Lung (tissue), 12 donors: ENCODE results near the gene USH2A. TPM values are rescaled to one million over a fixed set of nuclear protein-coding genes. Genes with fewer than 3 reads are reported as not detected.
A peak's percentile ranks its signal among the peaks of the same experiment; 100 is the strongest.

Experiments
- ATAC-seq: fragments of 200-7000 bp; cut with Tn5 transposase; one replicate; pipeline ENCODE4 v1.9.1; 2020; ENCODE audit warnings: moderate number of reproducible peaks; ENCODE audit not compliant: insufficient read depth, low FRiP score
- DNase-seq, 3 donors: peaks; one replicate each; pipeline ENCODE4 v3.0.0-alpha.2; 2013 to 2017
- H3K27ac ChIP-seq, 2 donors: one replicate each; pipeline ENCODE4 v1.5.1; 2013; ENCODE audit warnings: mild to moderate bottlenecking in 2 of 2, moderate library complexity in 2 of 2, control low read depth in 1 of 2, inconsistent platforms in 1 of 2, low read depth in 1 of 2, low read length in 1 of 2
- H3K27me3 ChIP-seq, 3 donors: one replicate each; pipeline ENCODE4 v1.5.1; 2013; ENCODE audit warnings: low read length in 2 of 3; ENCODE audit not compliant: control insufficient read depth in 3 of 3, insufficient read depth in 3 of 3
- H3K36me3 ChIP-seq, 4 donors: one replicate each; pipeline ENCODE4 v1.5.1; 2013; ENCODE audit warnings: low read length in 4 of 4, mild to moderate bottlenecking in 1 of 4, moderate library complexity in 1 of 4; ENCODE audit not compliant: control insufficient read depth in 4 of 4, insufficient read depth in 4 of 4
- H3K4me1 ChIP-seq, 5 donors: one replicate each; pipeline ENCODE4 v1.5.1; 2013; ENCODE audit warnings: low read length in 5 of 5, mild to moderate bottlenecking in 2 of 5, moderate library complexity in 1 of 5; ENCODE audit not compliant: control insufficient read depth in 5 of 5, insufficient read depth in 5 of 5
- H3K4me3 ChIP-seq: one replicate; pipeline ENCODE4 v1.5.1; 2013; ENCODE audit warnings: mild to moderate bottlenecking, control low read depth, moderate library complexity
- H3K9ac ChIP-seq, 2 donors: one replicate each; pipeline ENCODE4 v1.5.1; 2013; ENCODE audit warnings: low read length in 2 of 2, control low read depth in 1 of 2; ENCODE audit not compliant: insufficient read depth in 1 of 2
- H3K9me3 ChIP-seq, 4 donors: one replicate each; pipeline ENCODE4 v1.5.1; 2013; ENCODE audit warnings: low read length in 3 of 4, mild to moderate bottlenecking in 1 of 4, moderate library complexity in 1 of 4; ENCODE audit not compliant: control insufficient read depth in 4 of 4, insufficient read depth in 3 of 4
- WGBS, 2 donors: extraction: QIAGEN DNeasy Blood & Tissue Kit; methylation state at CpG; one replicate each; pipeline ENCODE4 v1.1.7; 2013; 5-methylcytosine and 5-hydroxymethylcytosine counted together
- polyA plus RNA-seq, 2 donors: library from polyadenylated mRNA; stranded (reverse); fragments of 200-250 nt; gene quantifications; one replicate each; pipeline ENCODE4 v1.2.1, GENCODE V29; 2013
- total RNA-seq, 2 donors: library from RNA; depleted of rRNA in 1 of 2; stranded (reverse); fragments of >200 nt in 1 of 2; gene quantifications; one replicate each; pipeline ENCODE4 v1.2.1, GENCODE V29; 2014 to 2021
- TF ChIP-seq, protein P1 (sequence below): IDR thresholded peaks from 2 replicates; pipeline ENCODE4 v1.5.1; 2012; ENCODE audit warnings: mild to moderate bottlenecking; ENCODE audit errors: control extremely low read depth, extremely low read depth
- donor health status: control.
- donor health status: control.
- donor health status: Bipolar disorder and iron deficiency.
- donor health status: healthy.
- donor health status: DM: yes; HTN: yes; CAD: no.

The USH2A gene
- total and polyA plus RNA-seq, 4 donors = under 0.01 to 0.11 TPM; not detected in 2

DNA sequence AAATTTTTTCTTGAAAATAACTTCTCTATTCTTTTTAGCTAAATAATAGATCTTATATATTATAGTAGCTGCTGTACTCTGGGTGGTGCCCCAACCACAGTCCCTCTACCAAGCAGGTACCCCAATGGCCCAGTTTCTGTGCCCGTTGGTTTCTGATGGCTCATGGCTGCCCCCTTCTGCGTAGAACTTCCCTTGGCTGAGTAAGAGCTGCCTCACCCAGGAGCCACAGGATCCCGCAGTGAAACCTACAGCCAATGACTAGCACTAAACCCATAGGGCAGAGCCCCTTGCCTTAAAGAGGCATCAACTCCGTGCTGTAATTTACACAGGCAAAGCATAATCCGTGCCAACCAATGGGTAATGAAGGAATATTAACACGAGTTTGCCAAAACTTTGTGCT is 247.5 kb downstream of the USH2A start:
- Histone ChIP-seq H3K36me3 (no peaks in the 10 kb centered on the region), H3K4me1 (peaks cover 0 to 8% (median 0%) of the 10 kb centered on the region in 5 donors), H3K27ac (no peak overlapping the region), H3K9ac (no peak overlapping the region), H3K4me3 (no peak overlapping the region), H3K9me3 (no peaks in the 10 kb centered on the region), H3K27me3 (no peaks in the 10 kb centered on the region)
- ATAC-seq (no peak), DNase-seq (no peak)
- TF ChIP-seq, protein P1, sequence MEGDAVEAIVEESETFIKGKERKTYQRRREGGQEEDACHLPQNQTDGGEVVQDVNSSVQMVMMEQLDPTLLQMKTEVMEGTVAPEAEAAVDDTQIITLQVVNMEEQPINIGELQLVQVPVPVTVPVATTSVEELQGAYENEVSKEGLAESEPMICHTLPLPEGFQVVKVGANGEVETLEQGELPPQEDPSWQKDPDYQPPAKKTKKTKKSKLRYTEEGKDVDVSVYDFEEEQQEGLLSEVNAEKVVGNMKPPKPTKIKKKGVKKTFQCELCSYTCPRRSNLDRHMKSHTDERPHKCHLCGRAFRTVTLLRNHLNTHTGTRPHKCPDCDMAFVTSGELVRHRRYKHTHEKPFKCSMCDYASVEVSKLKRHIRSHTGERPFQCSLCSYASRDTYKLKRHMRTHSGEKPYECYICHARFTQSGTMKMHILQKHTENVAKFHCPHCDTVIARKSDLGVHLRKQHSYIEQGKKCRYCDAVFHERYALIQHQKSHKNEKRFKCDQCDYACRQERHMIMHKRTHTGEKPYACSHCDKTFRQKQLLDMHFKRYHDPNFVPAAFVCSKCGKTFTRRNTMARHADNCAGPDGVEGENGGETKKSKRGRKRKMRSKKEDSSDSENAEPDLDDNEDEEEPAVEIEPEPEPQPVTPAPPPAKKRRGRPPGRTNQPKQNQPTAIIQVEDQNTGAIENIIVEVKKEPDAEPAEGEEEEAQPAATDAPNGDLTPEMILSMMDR = no peak
- WGBS, 2 donors = 49 to 52% methylated on average over 6 of the region's 6 CpGs

DNA sequence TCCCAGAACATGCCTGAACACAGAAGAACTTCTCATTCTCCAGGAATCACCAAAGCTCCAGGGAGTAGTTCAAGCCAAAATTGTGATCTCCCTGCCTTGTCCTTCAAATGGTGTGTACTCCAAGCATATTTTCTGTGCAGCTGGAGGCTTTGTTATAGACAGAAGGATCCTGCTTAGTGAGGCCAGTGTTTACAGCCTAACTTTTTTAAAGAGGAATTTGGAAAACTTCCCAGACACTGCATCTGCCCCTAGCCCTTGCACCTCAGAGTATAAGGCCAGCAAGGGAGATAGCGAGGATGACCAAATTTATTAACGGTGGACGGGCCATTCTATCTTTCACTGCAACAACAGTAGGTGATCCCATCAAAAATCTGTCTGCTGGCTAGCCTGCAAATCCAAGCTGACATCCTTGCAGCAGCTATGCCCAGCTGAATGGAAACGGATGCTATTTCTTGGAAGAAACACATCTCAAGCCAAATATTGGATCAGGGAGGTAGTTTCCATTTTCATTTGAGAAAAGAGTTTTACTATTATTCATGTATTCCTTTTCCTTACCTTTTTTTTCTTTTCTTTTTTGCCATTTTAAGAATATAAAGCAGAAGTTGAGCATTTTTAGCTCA is 249.8 kb downstream of the USH2A start:
- no peak overlapping the region for H3K4me3 ChIP-seq
- DNase-seq = peak; percentile 17 to 69 (median 67)
- WGBS, 2 donors = 71 to 83% methylated on average over 4 of the region's 4 CpGs
- no peaks in the 10 kb centered on the region for H3K27me3 ChIP-seq
- no peak for ATAC-seq
- H3K4me1 ChIP-seq = peaks cover 0 to 8% (median 0%) of the 10 kb centered on the region in 5 donors
- H3K9me3 ChIP-seq = no peaks in the 10 kb centered on the region
- H3K36me3 ChIP-seq = no peaks in the 10 kb centered on the region
- H3K9ac ChIP-seq = no peak overlapping the region
- TF ChIP-seq, protein P1 = no peak
- H3K27ac ChIP-seq = no peak overlapping the region

DNA sequence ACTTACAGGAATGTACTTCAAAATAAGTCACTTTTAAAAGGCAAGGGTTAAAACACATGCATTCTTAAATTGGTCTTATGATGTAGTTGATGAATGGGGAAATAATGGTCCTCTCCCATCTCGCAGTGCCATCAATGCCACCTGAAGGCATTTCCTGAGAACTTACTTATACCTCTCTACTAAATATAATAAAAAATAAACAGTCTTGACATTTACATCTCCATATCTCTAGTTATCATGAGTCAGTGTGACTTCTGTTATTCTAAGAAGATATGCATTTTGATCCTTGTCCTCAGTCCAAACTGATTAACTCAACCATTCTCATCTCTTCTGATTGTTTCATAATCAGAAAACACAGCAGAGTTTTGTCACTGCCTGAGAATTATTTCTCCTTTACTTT is 253.9 kb downstream of the USH2A start:
- H3K4me3 ChIP-seq = no peak overlapping the region
- H3K36me3 ChIP-seq = no peaks in the 10 kb centered on the region
- TF ChIP-seq, protein P1 = no peak
- H3K4me1 ChIP-seq = peaks cover 0 to 8% (median 0%) of the 10 kb centered on the region in 5 donors
- DNase-seq = no peak
- no peaks in the 10 kb centered on the region for H3K27me3 ChIP-seq
- WGBS, 2 donors = 71 to 96% methylated on average over 1 of the region's 1 CpG
- H3K27ac ChIP-seq = no peak overlapping the region
- no peaks in the 10 kb centered on the region for H3K9me3 ChIP-seq
- no peak overlapping the region for H3K9ac ChIP-seq
- ATAC-seq = no peak

DNA sequence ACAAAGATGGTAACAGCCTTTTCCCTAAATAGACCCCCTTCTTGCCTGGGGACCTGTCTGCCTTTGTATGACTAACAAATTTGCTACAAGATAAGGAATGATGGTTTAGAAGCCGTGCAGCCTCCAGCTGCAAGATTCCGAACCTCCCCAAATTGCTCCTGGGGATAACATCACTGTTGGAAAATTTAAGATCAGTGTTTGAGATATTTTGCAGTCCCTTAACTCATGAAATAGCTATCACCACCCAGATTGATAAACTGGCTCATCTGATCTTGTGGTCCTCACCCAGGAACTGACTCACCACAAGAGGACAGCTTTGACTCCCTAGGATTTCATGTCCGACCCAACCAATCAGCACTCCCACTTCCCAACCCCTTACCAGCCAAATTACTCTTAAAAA is 254.7 kb downstream of the USH2A start:
- no peaks in the 10 kb centered on the region for H3K9me3 ChIP-seq
- no peaks in the 10 kb centered on the region for H3K36me3 ChIP-seq
- H3K27me3 ChIP-seq = no peaks in the 10 kb centered on the region
- no peak overlapping the region for H3K27ac ChIP-seq
- 87 to 96% methylated on average over 3 of the region's 3 CpGs for WGBS, 2 donors
- TF ChIP-seq, protein P1 = no peak
- no peak for DNase-seq
- H3K9ac ChIP-seq = no peak overlapping the region
- peaks cover 0 to 8% (median 0%) of the 10 kb centered on the region in 5 donors for H3K4me1 ChIP-seq
- no peak for ATAC-seq
- no peak overlapping the region for H3K4me3 ChIP-seq
